DOHH2 (cell line): ENCODE measurements around the gene GMPR.

ENCODE experiments used
- H3F3A ChIP-seq: fragments of 200-600 bp; sonication (generic), shearing (Covaris generic); 2 replicates; pipeline ENCODE4 v1.6.0; 2016; ENCODE audit warnings: antibody characterized with exemption, mild to moderate bottlenecking; ENCODE audit not compliant: control insufficient read depth, insufficient read depth
- H3K27ac ChIP-seq: fragments of 200-600 bp; sonication (generic); 2 replicates; pipeline ENCODE4 v1.5.1; 2014; ENCODE audit warnings: low read depth, mild to moderate bottlenecking, low read length, moderate library complexity
- H3K27me3 ChIP-seq: fragments of 200-600 bp; sonication (generic); 2 replicates; pipeline ENCODE4 v1.6.1; 2014; ENCODE audit warnings: mild to moderate bottlenecking, low read length, mixed read lengths; ENCODE audit not compliant: control insufficient read depth
- H3K36me3 ChIP-seq: fragments of 200-600 bp; sonication (generic); 2 replicates; pipeline ENCODE4 v1.6.1; 2014; ENCODE audit warnings: mild to moderate bottlenecking, low read length, moderate library complexity, mixed read lengths; ENCODE audit not compliant: control insufficient read depth
- H3K4me1 ChIP-seq: fragments of 200-600 bp; sonication (generic); 2 replicates; pipeline ENCODE4 v1.6.1; 2014; ENCODE audit warnings: mild to moderate bottlenecking, low read length, mixed read lengths; ENCODE audit not compliant: control insufficient read depth
- H3K4me2 ChIP-seq: fragments of 200-600 bp; sonication (generic); 2 replicates; pipeline ENCODE4 v1.6.0; 2014; ENCODE audit warnings: mild to moderate bottlenecking, low read length, moderate library complexity
- H3K4me3 ChIP-seq: fragments of 200-600 bp; sonication (generic); 2 replicates; pipeline ENCODE4 v1.5.1; 2014; ENCODE audit warnings: mild to moderate bottlenecking, low read length, mixed read lengths
- H3K79me2 ChIP-seq: fragments of 200-600 bp; sonication (generic); 2 replicates; pipeline ENCODE4 v1.6.1; 2014; ENCODE audit warnings: mild to moderate bottlenecking, low read length, mixed read lengths; ENCODE audit not compliant: control insufficient read depth
- H3K9me2 ChIP-seq: fragments of 200-600 bp; sonication (generic); replicated peaks from 2 replicates; pipeline ENCODE4 v1.6.1; 2014; ENCODE audit warnings: mild to moderate bottlenecking, low read length, mixed read lengths; ENCODE audit not compliant: control insufficient read depth
- H3K9me3 ChIP-seq: fragments of 200-600 bp; sonication (generic); 2 replicates; pipeline ENCODE4 v1.6.1; 2014; ENCODE audit warnings: antibody characterized with exemption, low read length, mixed read lengths; ENCODE audit not compliant: control insufficient read depth, insufficient read depth
- H4K20me1 ChIP-seq: fragments of 200-600 bp; sonication (generic); 2 replicates; pipeline ENCODE4 v1.6.0; 2014; ENCODE audit warnings: low read depth, mild to moderate bottlenecking, antibody characterized with exemption, low read length, moderate library complexity; ENCODE audit not compliant: control insufficient read depth, insufficient read depth
- CTCF ChIP-seq: fragments of 200-600 bp; sonication (generic); IDR thresholded peaks from one replicate; pipeline ENCODE4 v1.5.1; 2014; ENCODE audit warnings: antibody characterized with exemption, mild to moderate bottlenecking, low read depth, low read length; ENCODE audit not compliant: poor library complexity, severe bottlenecking
- EZH2phosphoT487 ChIP-seq: fragments of 200-600 bp; sonication (generic); IDR thresholded peaks from 2 replicates; pipeline ENCODE4 v1.6.1; 2017; ENCODE audit warnings: borderline replicate concordance, mild to moderate bottlenecking, antibody characterized with exemption, low read length, moderate library complexity, mixed read lengths

Gene GMPR

GRCh38 chr6:16305788-16306187, 67.4 kb downstream of the GMPR start:
- H3K36me3 ChIP-seq = no peaks in the 10 kb centered on the region
- H3K27ac ChIP-seq = peak overlapping the region; percentile 43
- peak overlapping the region; percentile 75 for H3K4me3 ChIP-seq
- peak overlapping the region; percentile 68 for H3K4me2 ChIP-seq
- no peaks in the 10 kb centered on the region for H3K9me3 ChIP-seq
- H3K9me2 ChIP-seq = no peaks in the 10 kb centered on the region
- H3K4me1 ChIP-seq = peaks cover 26% of the 10 kb centered on the region
- no peaks in the 10 kb centered on the region for H3K79me2 ChIP-seq
- no peaks in the 10 kb centered on the region; the same call in 1 of the 2 replicates for H3F3A ChIP-seq
- no peaks in the 10 kb centered on the region for H3K27me3 ChIP-seq
- H4K20me1 ChIP-seq = no peaks in the 10 kb centered on the region
- no peak for TF ChIP-seq EZH2phosphoT487
- peak; percentile 8 for TF ChIP-seq CTCF

GRCh38 chr6:16306334-16306733, 67.9 kb downstream of the GMPR start:
- Histone ChIP-seq H3K4me1 (peaks cover 26% of the 10 kb centered on the region), H3K36me3 (no peaks in the 10 kb centered on the region), H3K4me2 (peak overlapping the region; percentile 68), H3K4me3 (peak overlapping the region; percentile 75), H3F3A (no peaks in the 10 kb centered on the region; the same call in 1 of the 2 replicates), H3K79me2 (no peaks in the 10 kb centered on the region), H3K9me3 (no peaks in the 10 kb centered on the region), H4K20me1 (no peaks in the 10 kb centered on the region), H3K27ac (peak overlapping the region; percentile 43; the same call in 1 of the 2 replicates), H3K9me2 (no peaks in the 10 kb centered on the region), H3K27me3 (no peaks in the 10 kb centered on the region)
- TF ChIP-seq CTCF (no peak), EZH2phosphoT487 (no peak)

GRCh38 chr6:16311763-16312162, 73.4 kb downstream of the GMPR start:
- no peaks in the 10 kb centered on the region for H3K9me2 ChIP-seq
- H3K27me3 ChIP-seq = no peaks in the 10 kb centered on the region
- no peak overlapping the region for H3K4me2 ChIP-seq
- no peaks in the 10 kb centered on the region for H3K9me3 ChIP-seq
- H3F3A ChIP-seq = no peaks in the 10 kb centered on the region
- TF ChIP-seq EZH2phosphoT487 = no peak
- TF ChIP-seq CTCF = no peak
- no peaks in the 10 kb centered on the region for H4K20me1 ChIP-seq
- H3K4me1 ChIP-seq = peaks cover 10% of the 10 kb centered on the region
- H3K36me3 ChIP-seq = no peaks in the 10 kb centered on the region
- H3K27ac ChIP-seq = no peak overlapping the region
- no peak overlapping the region for H3K4me3 ChIP-seq
- H3K79me2 ChIP-seq = no peaks in the 10 kb centered on the region

GRCh38 chr6:16313732-16314131, 75.3 kb downstream of the GMPR start:
- Histone ChIP-seq H3K9me3 (no peaks in the 10 kb centered on the region), H3K9me2 (no peaks in the 10 kb centered on the region), H3K79me2 (no peaks in the 10 kb centered on the region), H3K36me3 (no peaks in the 10 kb centered on the region), H4K20me1 (no peaks in the 10 kb centered on the region), H3K27me3 (no peaks in the 10 kb centered on the region), H3K27ac (no peak overlapping the region), H3K4me1 (peaks cover 9% of the 10 kb centered on the region), H3F3A (no peaks in the 10 kb centered on the region), H3K4me3 (no peak overlapping the region), H3K4me2 (no peak overlapping the region)
- no peak for TF ChIP-seq EZH2phosphoT487
- no peak for TF ChIP-seq CTCF
